ENCODE measurements around the gene CCDC12. TPM values are rescaled to one million over a fixed set of nuclear protein-coding genes. Genes with fewer than 3 reads are reported as not detected.

Gene CCDC12
- total RNA-seq (2014; rRNA removed; shearing (Covaris generic)) = 52.2 and 64.9 TPM in 2 replicates

GRCh38 chr3:46976326-46977190, at the start of gene CCDC12:
Gene CCDC12 (minus strand): TSS chr3:46976745. CDS start chr3:46976732, 13 bp downstream.

GRCh38 chr3:46978985-46979944, 2.7 kb upstream of the CCDC12 start, which contains the start of gene NBEAL2:
Gene NBEAL2 (plus strand): TSS chr3:46979666. CDS start chr3:46979862, 196 bp downstream.

GRCh38 chr3:46877406-46878125, 99.0 kb downstream of the CCDC12 start, which contains the start of gene PTH1R:
Gene PTH1R (plus strand): TSS chr3:46877721. CDS start chr3:46883560, 5,839 bp downstream.

Small RNA genes within 50 kb of the gene (small RNA-seq; reads per million reads assigned to genes)
- not detected for gene AC109583.2

Other genes starting within 250 kb of the CCDC12 start
- 0.16 TPM in 1 of 2 replicates, not detected in the other for gene MYL3, start 113.3 kb downstream of the CCDC12 start, total RNA-seq (2014; rRNA removed; shearing (Covaris generic))
- 0.23 and 1.8 TPM in 2 replicates for gene PTH1R, start 99.0 kb downstream of the CCDC12 start, total RNA-seq (2014; rRNA removed; shearing (Covaris generic))
- gene NBEAL2, start 2.9 kb upstream of the CCDC12 start, total RNA-seq (2014; rRNA removed; shearing (Covaris generic)) = 16.4 and 16.6 TPM in 2 replicates
- 21.4 and 26.0 TPM in 2 replicates for gene SETD2, start 187.4 kb upstream of the CCDC12 start, total RNA-seq (2014; rRNA removed; shearing (Covaris generic))